ENCODE measurements around the gene RHOBTB1. TPM values are rescaled to one million over a fixed set of nuclear protein-coding genes. Genes with fewer than 3 reads are reported as not detected.

Gene RHOBTB1
- total RNA-seq, 2 experiments from 2014 or later = not detected

- Histone ChIP-seq H4K20me1 (ENCODE audit: insufficient read depth, low read length) (no peaks in the 10 kb centered on the region), H3K27ac (ENCODE audit: low read depth, low read length, poor library complexity, severe bottlenecking) (no peak overlapping the region), H3K9me3 (ENCODE audit: low read length) (no peaks in the 10 kb centered on the region), H3K36me3 (ENCODE audit: insufficient read depth, low read length) (no peaks in the 10 kb centered on the region), H2AFZ (ENCODE audit: low read length) (no peak overlapping the region), H3K4me2 (ENCODE audit: low read length) (no peak overlapping the region), H3K4me1 (ENCODE audit: insufficient read depth, low read length, poor library complexity, severe bottlenecking) (no peaks in the 10 kb centered on the region), H3K4me3 (ENCODE audit: low read depth, low read length, poor library complexity, severe bottlenecking) (no peak overlapping the region), H3K79me2 (ENCODE audit: insufficient read depth, low read depth, low read length) (no peaks in the 10 kb centered on the region), H3K9me2 (ENCODE audit: insufficient read depth, low read length) (no peaks in the 10 kb centered on the region)
- no peak for TF ChIP-seq EZH2phosphoT487 (IDR thresholded peaks at IDR 0.05; ENCODE audit: borderline replicate concordance, low read depth, low read length)
- no peak for TF ChIP-seq CTCF (conservative IDR thresholded peaks at IDR 0.05; ENCODE audit: low read length)
- no peak for DNase-seq (ENCODE audit: low spot score)
- intact Hi-C loops (cut with micrococcal nuclease; ENCODE audit: unreplicated experiment) = no loop called here
- no TSS peak for BruUV-seq (replicated peaks)
- ChIA-PET POLR2A (no interaction called here), CTCF (ENCODE audit: unreplicated experiment) (no interaction called here)
These were observed 9.5 kb downstream of the RHOBTB1 start for GRCh38 chr10:60934215-60935175.

- Histone ChIP-seq H3K27ac (ENCODE audit: low read depth, low read length, poor library complexity, severe bottlenecking) (no peak overlapping the region), H3K4me1 (ENCODE audit: insufficient read depth, low read length, poor library complexity, severe bottlenecking) (no peaks in the 10 kb centered on the region), H3K79me2 (ENCODE audit: insufficient read depth, low read depth, low read length) (no peaks in the 10 kb centered on the region), H3K36me3 (ENCODE audit: insufficient read depth, low read length) (no peaks in the 10 kb centered on the region), H3K4me2 (ENCODE audit: low read length) (no peak overlapping the region), H2AFZ (ENCODE audit: low read length) (no peak overlapping the region), H4K20me1 (ENCODE audit: insufficient read depth, low read length) (no peaks in the 10 kb centered on the region), H3K4me3 (ENCODE audit: low read depth, low read length, poor library complexity, severe bottlenecking) (no peak overlapping the region), H3K9me2 (ENCODE audit: insufficient read depth, low read length) (no peaks in the 10 kb centered on the region), H3K9me3 (ENCODE audit: low read length) (no peaks in the 10 kb centered on the region)
- intact Hi-C loops (cut with micrococcal nuclease; ENCODE audit: unreplicated experiment) = no loop called here
- ChIA-PET CTCF (ENCODE audit: unreplicated experiment) (no interaction called here), POLR2A (interaction anchor here (0.5 to 0.7 kb wide), 2 partner anchors 14 to 283 kb away, joined by 3 read pairs; no protein-coding TSS in a partner anchor)
- no peak for DNase-seq (ENCODE audit: low spot score)
- BruUV-seq (replicated peaks) = no TSS peak
- TF ChIP-seq CTCF (conservative IDR thresholded peaks at IDR 0.05; ENCODE audit: low read length) (no peak), EZH2phosphoT487 (IDR thresholded peaks at IDR 0.05; ENCODE audit: borderline replicate concordance, low read depth, low read length) (no peak)
These were observed 11.2 kb downstream of the RHOBTB1 start for GRCh38 chr10:60932756-60933155.

GRCh38 chr10:60930237-60930636, 13.7 kb downstream of the RHOBTB1 start:
- H3K4me2 ChIP-seq (ENCODE audit: low read length) = no peak overlapping the region
- intact Hi-C loops (cut with micrococcal nuclease; ENCODE audit: unreplicated experiment) = no loop called here
- no TSS peak for BruUV-seq (replicated peaks)
- no peaks in the 10 kb centered on the region for H3K79me2 ChIP-seq (ENCODE audit: insufficient read depth, low read depth, low read length)
- H3K9me3 ChIP-seq (ENCODE audit: low read length) = no peaks in the 10 kb centered on the region
- no peak overlapping the region for H3K27ac ChIP-seq (ENCODE audit: low read depth, low read length, poor library complexity, severe bottlenecking)
- no peaks in the 10 kb centered on the region for H4K20me1 ChIP-seq (ENCODE audit: insufficient read depth, low read length)
- no peaks in the 10 kb centered on the region for H3K36me3 ChIP-seq (ENCODE audit: insufficient read depth, low read length)
- no peak for DNase-seq (ENCODE audit: low spot score)
- TF ChIP-seq EZH2phosphoT487 (IDR thresholded peaks at IDR 0.05; ENCODE audit: borderline replicate concordance, low read depth, low read length) (no peak), CTCF (conservative IDR thresholded peaks at IDR 0.05; ENCODE audit: low read length) (no peak)
- no peaks in the 10 kb centered on the region for H3K9me2 ChIP-seq (ENCODE audit: insufficient read depth, low read length)
- no peak overlapping the region for H2AFZ ChIP-seq (ENCODE audit: low read length)
- H3K4me3 ChIP-seq (ENCODE audit: low read depth, low read length, poor library complexity, severe bottlenecking) = no peak overlapping the region
- H3K4me1 ChIP-seq (ENCODE audit: insufficient read depth, low read length, poor library complexity, severe bottlenecking) = no peaks in the 10 kb centered on the region
- ChIA-PET CTCF (ENCODE audit: unreplicated experiment) (no interaction called here), POLR2A (no interaction called here)

Data from OCI-LY7 (cell line).